H4 (cell line): ENCODE measurements around the gene CSTF1. TPM values are rescaled to one million over a fixed set of nuclear protein-coding genes. Genes with fewer than 3 reads are reported as not detected.

ENCODE experiments used
- total RNA-seq: library from RNA; depleted of rRNA; stranded (reverse); fragments of >200 nt; shearing (Covaris generic); gene quantifications from 2 replicates; pipeline ENCODE4 v1.2.3, GENCODE V29; 2014; rRNA removed

CSTF1 gene
- total RNA-seq, 1 experiment from 2014 or later: 60.8 TPM

Other genes starting within 250 kb of the CSTF1 start
- not detected in 2 replicates for gene MC3R, start 143.9 kb upstream of the CSTF1 start, total RNA-seq
- gene FAM210B, start 33.7 kb upstream of the CSTF1 start, total RNA-seq: 13.0 and 14.4 TPM in 2 replicates
- gene AURKA, start 430 bp upstream of the CSTF1 start, total RNA-seq: 97.8 and 119 TPM in 2 replicates
- 0.06 and 0.10 TPM in 2 replicates for gene CASS4, start 19.6 kb downstream of the CSTF1 start, total RNA-seq
- gene RTF2, start 76.0 kb downstream of the CSTF1 start, total RNA-seq: 70.0 and 71.4 TPM in 2 replicates
- not detected in 2 replicates for gene FAM209A, start 132.1 kb downstream of the CSTF1 start, total RNA-seq
- gene FAM209B, start 140.6 kb downstream of the CSTF1 start, total RNA-seq: not detected in 2 replicates
- gene TFAP2C, start 236.7 kb downstream of the CSTF1 start, total RNA-seq: 6.2 and 7.2 TPM in 2 replicates